GM23338 (cell line): ENCODE results near the gene PDE4D. TPM values are rescaled to one million over a fixed set of nuclear protein-coding genes. Genes with fewer than 3 reads are reported as not detected.

ENCODE experiments used
- ATAC-seq: fragments of 200-7000 bp; cut with Tn5 transposase; 3 replicates; pipeline ENCODE4 v1.9.1; 2020
- DNase-seq: peaks from one replicate; pipeline ENCODE4 v3.0.0-alpha.2; 2015; ENCODE audit warnings: low spot score
- H2AFZ ChIP-seq: fragments of 200-600 bp; sonication (generic); 2 replicates; pipeline ENCODE4 v1.8.0; 2016; ENCODE audit warnings: antibody characterized with exemption, mild to moderate bottlenecking, moderate library complexity
- H3F3A ChIP-seq: fragments of 200-600 bp; sonication (generic); replicated peaks from 2 replicates; pipeline ENCODE4 v1.8.0; 2017; ENCODE audit warnings: antibody characterized with exemption, mixed run types, low read depth
- H3K27ac ChIP-seq: fragments of 200-600 bp; sonication (generic); 2 replicates; pipeline ENCODE4 v1.6.1; 2016; ENCODE audit warnings: low read depth
- H3K27me3 ChIP-seq: fragments of 200-600 bp; sonication (generic); 2 replicates; pipeline ENCODE4 v1.8.0; 2016; ENCODE audit warnings: mild to moderate bottlenecking, mixed run types, moderate library complexity; ENCODE audit not compliant: insufficient read depth
- H3K36me3 ChIP-seq: fragments of 200-600 bp; sonication (generic); 2 replicates; pipeline ENCODE4 v1.8.0; 2016; ENCODE audit warnings: mild to moderate bottlenecking; ENCODE audit not compliant: insufficient read depth
- H3K4me1 ChIP-seq: fragments of 200-600 bp; sonication (generic); 2 replicates; pipeline ENCODE4 v1.8.0; 2016; ENCODE audit warnings: mild to moderate bottlenecking, moderate library complexity; ENCODE audit not compliant: insufficient read depth
- H3K4me2 ChIP-seq: fragments of 200-600 bp; sonication (generic); 2 replicates; pipeline ENCODE4 v1.7.1; 2017; ENCODE audit warnings: mixed run types
- H3K4me3 ChIP-seq: fragments of 200-600 bp; sonication (generic); 2 replicates; pipeline ENCODE4 v1.6.1; 2016; ENCODE audit warnings: mixed run types
- H3K79me2 ChIP-seq: fragments of 200-600 bp; sonication (generic); replicated peaks from 2 replicates; pipeline ENCODE4 v1.8.0; 2017; ENCODE audit warnings: mild to moderate bottlenecking; ENCODE audit not compliant: insufficient read depth
- H3K9me2 ChIP-seq: fragments of 200-600 bp; sonication (generic); 2 replicates; pipeline ENCODE4 v1.8.0; 2017; ENCODE audit not compliant: insufficient read depth
- H4K20me1 ChIP-seq: fragments of 200-600 bp; sonication (generic); replicated peaks from 2 replicates; pipeline ENCODE4 v1.8.0; 2017; ENCODE audit warnings: mild to moderate bottlenecking; ENCODE audit not compliant: insufficient read depth
- H3K27ac Mint-ChIP-seq: 2 replicates; pipeline ENCODE4 v1.8.0; 2020; ENCODE audit warnings: inconsistent platforms, mild to moderate bottlenecking, moderate library complexity, mixed read lengths
- H3K27me3 Mint-ChIP-seq: 3 replicates; pipeline ENCODE4 v1.8.0; 2022; ENCODE audit warnings: low read depth, mild to moderate bottlenecking, moderate library complexity, mixed read lengths, inconsistent platforms; ENCODE audit not compliant: insufficient read depth, poor library complexity
- H3K36me3 Mint-ChIP-seq: 3 replicates; pipeline ENCODE4 v1.8.0; 2021; ENCODE audit warnings: low read depth, mild to moderate bottlenecking, inconsistent platforms, moderate library complexity, mixed read lengths
- H3K4me1 Mint-ChIP-seq: 3 replicates; pipeline ENCODE4 v1.8.0; 2020; ENCODE audit warnings: mild to moderate bottlenecking, inconsistent platforms, mixed read lengths
- H3K4me3 Mint-ChIP-seq: 3 replicates; pipeline ENCODE4 v1.8.0; 2021; ENCODE audit warnings: moderate library complexity, mild to moderate bottlenecking, inconsistent platforms, mixed read lengths
- H3K9me3 Mint-ChIP-seq: 3 replicates; pipeline ENCODE4 v1.8.0; 2020; ENCODE audit warnings: moderate library complexity, mild to moderate bottlenecking, inconsistent platforms, mixed read lengths
- CREB1 ChIP-seq: fragments of 250-450 bp; sonication (Bioruptor Pico); IDR thresholded peaks from 2 replicates; pipeline ENCODE4 v1.5.0; 2020; ENCODE audit warnings: low read depth, mild to moderate bottlenecking, moderate library complexity
- CTCF ChIP-seq, 2 experiments: fragments of 200-600 bp in 1 of 2; sonication (generic) in 1 of 2; conservative IDR thresholded peaks; 2 replicates each; pipeline versions ENCODE4 v1.5.1 to v1.6.1; 2016 to 2017; ENCODE audit warnings: antibody characterized with exemption in 2 of 2, low read depth in 2 of 2, mild to moderate bottlenecking in 2 of 2, moderate library complexity in 1 of 2
- EZH2phosphoT487 ChIP-seq: fragments of 200-600 bp; sonication (generic); IDR thresholded peaks from one replicate; pipeline ENCODE4 v1.8.1; 2018; ENCODE audit warnings: antibody characterized with exemption; ENCODE audit not compliant: unreplicated experiment
- JUNB ChIP-seq: IDR thresholded peaks from one replicate; pipeline ENCODE4 v1.6.1; 2016; ENCODE audit warnings: antibody characterized with exemption; ENCODE audit not compliant: unreplicated experiment
- NANOG ChIP-seq: IDR thresholded peaks from 2 replicates; pipeline ENCODE4 v1.6.1; 2016; ENCODE audit warnings: antibody characterized with exemption, borderline replicate concordance
- REST ChIP-seq: IDR thresholded peaks from one replicate; pipeline ENCODE4 v1.6.1; 2018; ENCODE audit warnings: antibody characterized with exemption; ENCODE audit not compliant: unreplicated experiment
- ZNF114 ChIP-seq: fragments of 250-450 bp; sonication (Bioruptor Pico); IDR thresholded peaks from 2 replicates; pipeline ENCODE4 v1.5.0; 2020; ENCODE audit warnings: mild to moderate bottlenecking, moderate library complexity
- ZNF331 ChIP-seq: fragments of 250-450 bp; sonication (Bioruptor Pico); IDR thresholded peaks from 2 replicates; pipeline ENCODE4 v1.5.0; 2020; ENCODE audit warnings: low read depth, mild to moderate bottlenecking, moderate library complexity
- polyA plus RNA-seq: library from polyadenylated mRNA; unstranded; fragments of >200 nt; fragmentation: Nextera tagmentation; extraction: Ambion mirVana; gene quantifications from 2 replicates; pipeline ENCODE4 v1.2.1, GENCODE V29; 2016
- total RNA-seq: library from RNA; depleted of rRNA; stranded (reverse); fragments of >200 nt; shearing (Covaris generic); gene quantifications from 2 replicates; pipeline ENCODE4 v1.2.3, GENCODE V29; 2014

Gene PDE4D
- total and polyA plus RNA-seq, 2 experiments from 2014 or later: 2.1 to 4.7 TPM

GRCh38 chr5:59640411-59640810, 253.1 kb downstream of the PDE4D start:
- H3K4me3 Mint-ChIP-seq: no peak overlapping the region
- no peaks in the 10 kb centered on the region for H3K4me1 ChIP-seq
- H3K4me2 ChIP-seq: no peak overlapping the region
- H3K36me3 ChIP-seq: no peaks in the 10 kb centered on the region
- ATAC-seq (peak; percentile 61; the same call in 2 of the 3 replicates), DNase-seq (no peak)
- no peak overlapping the region for H3K4me3 ChIP-seq
- no peak for TF ChIP-seq CTCF (conservative IDR thresholded peaks at IDR 0.05; ENCODE audit: low read depth in 2 of 2)
- H2AFZ ChIP-seq: peak overlapping the region; percentile 49; the same call in 1 of the 2 replicates
- no peak overlapping the region for H3K27ac ChIP-seq
- 0 out of 3 replicates have a peak, but pooled peaks cover 2% of the 10 kb centered on the region for H3K9me3 Mint-ChIP-seq
- no peaks in the 10 kb centered on the region for H3K9me2 ChIP-seq
- peaks cover 2% of the 10 kb centered on the region for H3K27me3 Mint-ChIP-seq
- peaks cover 5% of the 10 kb centered on the region; the same call in 1 of the 3 replicates for H3K4me1 Mint-ChIP-seq
- H4K20me1 ChIP-seq: no peaks in the 10 kb centered on the region
- no peaks in the 10 kb centered on the region for H3K36me3 Mint-ChIP-seq
- no peak overlapping the region for H3K27ac Mint-ChIP-seq
- H3F3A ChIP-seq: no peaks in the 10 kb centered on the region
- no peaks in the 10 kb centered on the region for H3K79me2 ChIP-seq
- no peaks in the 10 kb centered on the region for H3K27me3 ChIP-seq

GRCh38 chr5:59637884-59638580, 255.5 kb downstream of the PDE4D start:
- Histone ChIP-seq H3F3A (no peaks in the 10 kb centered on the region), H4K20me1 (no peaks in the 10 kb centered on the region), H3K4me1 (no peaks in the 10 kb centered on the region), H3K4me2 (no peak overlapping the region), H3K27ac (no peak overlapping the region), H2AFZ (no peak overlapping the region), H3K27me3 (no peaks in the 10 kb centered on the region), H3K9me2 (peaks cover 4% of the 10 kb centered on the region; the same call in 1 of the 2 replicates), H3K79me2 (no peaks in the 10 kb centered on the region), H3K36me3 (no peaks in the 10 kb centered on the region), H3K4me3 (no peak overlapping the region)
- peaks cover 5% of the 10 kb centered on the region; the same call in 1 of the 3 replicates for H3K4me1 Mint-ChIP-seq
- H3K9me3 Mint-ChIP-seq: peaks cover 5% of the 10 kb centered on the region; the same call in 1 of the 3 replicates
- no peak overlapping the region for H3K27ac Mint-ChIP-seq
- no peak overlapping the region for H3K4me3 Mint-ChIP-seq
- ATAC-seq (no peak), DNase-seq (no peak)
- H3K27me3 Mint-ChIP-seq: peaks cover 4% of the 10 kb centered on the region
- no peaks in the 10 kb centered on the region for H3K36me3 Mint-ChIP-seq
- TF ChIP-seq NANOG (no peak), CTCF (conservative IDR thresholded peaks at IDR 0.05; ENCODE audit: low read depth in 2 of 2) (no peak), ZNF331 (CRISPR knock-in tag) (no peak), CREB1 (CRISPR knock-in tag) (no peak), REST (no peak), ZNF114 (CRISPR knock-in tag) (no peak), EZH2phosphoT487 (no peak), JUNB (no peak)
